H54 (cell line): Measurements from ENCODE around the gene PLA2G4E.

ENCODE experiments used
- DNase-seq: peaks from one replicate; pipeline ENCODE4 v3.0.0; 2011; ENCODE audit warnings: low spot score, mixed read lengths; ENCODE audit not compliant: insufficient read length
- FAIRE-seq: peaks from 3 replicates; lab custom pipeline; 2011; peaks lifted over from hg19 to GRCh38; lab: Jason Lieb, UNC
- POLR2A ChIP-seq: IDR thresholded peaks from 2 replicates; pipeline ENCODE4 v1.6.1; 2011; ENCODE audit warnings: low read depth, mild to moderate bottlenecking, low read length

Gene PLA2G4E

DNA sequence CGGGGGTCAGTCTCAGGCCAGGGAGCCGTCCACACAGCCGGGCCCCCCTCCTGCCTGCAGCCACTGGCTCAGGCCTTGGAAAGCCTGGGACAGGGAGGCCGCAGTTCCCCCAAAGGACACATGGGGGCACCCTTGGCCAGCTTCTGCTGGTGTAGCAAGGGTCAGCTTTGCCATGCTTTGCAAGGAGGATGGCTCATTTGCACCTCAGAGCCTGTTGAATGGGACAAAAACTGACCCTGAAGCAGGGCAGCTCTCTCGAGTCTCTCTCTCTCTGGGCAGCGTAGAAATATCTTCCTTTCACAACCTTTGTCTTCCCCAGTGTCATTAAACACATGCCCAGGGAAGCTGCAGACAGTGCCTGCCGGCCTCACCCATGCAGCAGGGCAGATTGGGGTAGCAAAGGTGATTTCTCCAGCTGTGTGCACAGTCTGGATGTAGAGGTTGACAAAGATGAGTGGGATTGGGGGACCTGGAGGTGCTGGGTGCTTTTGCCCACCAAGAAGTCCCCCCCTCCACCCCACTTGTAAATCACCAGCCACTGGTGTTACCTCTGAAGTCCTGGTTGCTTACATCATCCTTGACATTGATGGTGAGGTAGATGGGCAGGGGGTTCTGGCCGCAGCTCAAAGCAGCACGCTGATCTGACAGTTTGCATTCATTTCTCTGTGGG, 31.1 kb downstream of the PLA2G4E start:
- no peak for FAIRE-seq

DNA sequence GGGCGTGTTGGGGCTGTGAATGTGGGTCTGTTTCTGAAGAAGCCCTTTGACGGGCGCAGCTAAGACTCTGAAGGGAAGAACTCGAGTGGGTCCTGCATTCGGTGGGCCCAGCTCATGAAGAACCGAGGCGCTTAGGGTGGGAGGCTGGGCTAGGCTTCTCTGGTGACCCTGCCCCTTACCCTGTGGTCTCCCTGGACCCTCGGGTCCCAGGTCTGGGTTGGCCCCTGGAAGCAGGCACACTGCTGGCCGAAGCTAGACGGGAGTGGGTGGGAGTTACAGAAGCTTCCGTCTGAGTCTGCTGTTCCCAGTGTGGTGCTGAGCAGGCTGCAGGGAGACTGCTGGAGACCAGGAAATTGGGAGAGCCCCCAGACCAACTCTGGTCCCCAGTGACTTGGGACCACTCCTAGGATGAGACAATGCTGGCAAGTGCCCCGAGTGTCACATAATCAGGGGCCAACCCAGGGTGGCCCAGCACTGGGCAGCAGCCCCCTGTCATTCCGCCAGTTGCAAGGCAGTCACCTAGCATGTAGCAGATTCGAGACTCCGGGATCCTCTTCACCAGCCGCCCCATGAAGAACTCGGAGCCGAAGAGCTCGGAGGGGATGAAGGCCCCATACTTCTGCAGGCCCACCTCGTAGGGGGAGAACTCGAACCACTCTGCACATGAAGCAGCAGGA, 31.8 kb downstream of the PLA2G4E start:
- TF ChIP-seq POLR2A: no peak
- FAIRE-seq (no peak), DNase-seq (no peak)

More for the DNA sequence above, 31.1 kb downstream of the PLA2G4E start:
- TF ChIP-seq POLR2A: no peak
- peak; percentile 82 for DNase-seq

DNA sequence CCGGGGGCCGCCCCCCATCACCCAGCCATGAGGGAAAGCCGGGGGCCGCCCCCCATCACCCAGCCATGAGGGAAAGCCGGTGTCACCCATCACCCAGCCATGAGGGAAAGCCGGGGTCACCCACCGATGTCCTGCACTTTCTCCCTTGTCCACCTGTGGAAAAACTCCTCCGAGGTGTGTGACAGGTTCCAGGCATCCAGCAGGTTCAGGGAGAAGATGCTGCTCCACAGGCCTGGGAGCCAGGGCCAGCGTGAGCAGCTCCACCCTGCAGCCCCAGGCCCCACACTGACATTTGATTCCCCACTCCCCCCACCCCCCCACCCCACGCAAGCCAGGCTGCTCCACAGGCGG, 32.9 kb downstream of the PLA2G4E start:
- no peak for FAIRE-seq
- DNase-seq: no peak

DNA sequence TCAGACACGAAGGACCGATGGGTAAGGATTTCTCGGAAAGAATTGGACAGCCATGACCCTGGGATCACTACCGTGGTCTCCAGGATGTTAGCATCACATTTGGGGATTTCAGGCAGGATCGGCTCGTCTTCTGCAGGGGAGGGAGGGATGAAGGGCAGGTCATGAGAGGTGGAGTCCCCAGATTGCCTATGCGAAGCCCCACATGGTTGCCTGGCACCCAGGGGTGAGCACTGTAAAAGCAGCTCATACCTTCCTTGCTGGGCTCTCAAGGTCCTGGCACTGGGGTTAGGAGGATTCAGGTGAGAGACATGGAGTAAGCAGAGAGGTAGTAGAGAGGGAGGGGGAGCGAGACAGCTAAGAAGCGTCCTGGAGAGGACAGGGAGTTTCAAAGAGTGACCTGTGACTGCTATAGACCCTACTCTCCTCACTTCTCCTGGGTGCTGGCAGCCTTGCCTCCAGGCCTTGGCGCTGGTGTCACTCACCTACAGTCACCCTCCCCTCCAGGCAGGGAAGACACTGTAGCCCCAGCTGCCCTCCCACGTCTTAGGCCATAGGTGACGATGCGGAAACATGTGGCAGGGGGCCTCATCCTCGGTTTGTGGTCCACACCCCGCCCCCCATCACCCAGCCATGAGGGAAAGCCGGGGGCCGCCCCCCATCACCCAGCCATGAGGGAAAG, 33.5 kb downstream of the PLA2G4E start:
- no peak for DNase-seq
- FAIRE-seq: no peak
- TF ChIP-seq POLR2A: no peak

More for the DNA sequence above, 32.9 kb downstream of the PLA2G4E start:
- no peak for TF ChIP-seq POLR2A

DNA sequence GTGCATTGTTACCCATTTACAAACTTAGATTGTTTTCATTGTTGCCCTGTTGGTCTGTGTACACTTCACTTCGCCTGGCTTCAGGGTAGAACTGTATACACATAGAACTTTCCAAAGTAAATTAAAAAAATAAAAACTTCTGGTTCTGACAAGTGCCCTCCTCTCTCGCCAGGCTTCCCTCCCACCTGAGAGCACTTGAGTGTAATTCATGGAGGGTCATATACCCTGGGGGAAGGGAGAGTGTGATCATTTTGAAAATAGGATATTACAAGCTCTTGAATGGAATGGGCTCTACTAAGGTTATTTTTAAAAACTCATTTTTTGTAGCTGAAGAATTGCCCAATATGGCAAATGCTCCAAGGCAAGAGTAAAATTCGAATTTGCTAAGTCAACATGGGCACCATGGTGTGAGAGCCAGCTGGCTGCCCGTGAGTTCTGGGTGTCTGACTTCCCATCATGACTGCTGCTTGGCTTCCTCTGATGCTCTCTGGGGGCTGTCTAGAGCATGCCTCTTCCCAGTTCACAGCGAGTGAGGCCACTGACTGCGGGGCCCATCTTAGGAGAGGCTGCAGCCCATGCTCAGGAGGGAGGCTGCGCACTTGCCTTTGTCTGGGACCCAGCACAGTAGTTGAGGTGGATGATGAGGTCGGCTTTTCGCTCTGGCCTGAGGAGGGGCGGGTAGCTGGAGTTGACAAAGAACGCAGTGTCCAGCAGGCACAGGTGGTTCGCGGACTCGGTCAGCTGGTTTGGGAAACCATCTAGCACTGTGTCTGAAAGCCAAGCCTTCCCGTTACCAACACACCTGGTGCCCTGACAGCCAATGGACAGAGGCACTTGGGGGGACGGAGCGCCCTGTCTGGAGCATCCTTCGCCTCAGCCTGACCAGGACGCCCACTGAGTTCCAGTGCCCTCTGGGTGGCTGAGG, 35.3 kb downstream of the PLA2G4E start:
- no peak for TF ChIP-seq POLR2A
- DNase-seq (no peak), FAIRE-seq (no peak)

DNA sequence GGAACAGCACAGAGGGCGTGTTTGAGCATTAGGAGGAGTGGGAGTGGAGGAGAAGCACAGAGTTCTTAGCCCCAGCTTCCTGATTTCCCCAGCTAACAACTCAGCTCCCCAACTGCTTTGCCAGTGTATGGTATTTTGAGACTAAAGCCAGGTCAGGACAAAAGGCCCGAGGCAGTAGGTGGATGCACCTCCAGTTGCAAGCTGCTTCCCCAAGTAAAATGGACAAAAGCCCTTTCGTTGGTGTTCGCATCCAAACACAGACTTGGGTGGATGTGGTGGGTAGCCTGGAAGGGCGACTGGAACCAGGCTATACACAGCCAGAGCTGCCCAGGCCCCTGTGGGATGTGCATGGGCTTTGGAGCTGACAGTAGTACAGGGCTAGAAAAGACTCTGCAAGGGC, 36.2 kb downstream of the PLA2G4E start:
- DNase-seq (no peak), FAIRE-seq (no peak)
- no peak for TF ChIP-seq POLR2A

DNA sequence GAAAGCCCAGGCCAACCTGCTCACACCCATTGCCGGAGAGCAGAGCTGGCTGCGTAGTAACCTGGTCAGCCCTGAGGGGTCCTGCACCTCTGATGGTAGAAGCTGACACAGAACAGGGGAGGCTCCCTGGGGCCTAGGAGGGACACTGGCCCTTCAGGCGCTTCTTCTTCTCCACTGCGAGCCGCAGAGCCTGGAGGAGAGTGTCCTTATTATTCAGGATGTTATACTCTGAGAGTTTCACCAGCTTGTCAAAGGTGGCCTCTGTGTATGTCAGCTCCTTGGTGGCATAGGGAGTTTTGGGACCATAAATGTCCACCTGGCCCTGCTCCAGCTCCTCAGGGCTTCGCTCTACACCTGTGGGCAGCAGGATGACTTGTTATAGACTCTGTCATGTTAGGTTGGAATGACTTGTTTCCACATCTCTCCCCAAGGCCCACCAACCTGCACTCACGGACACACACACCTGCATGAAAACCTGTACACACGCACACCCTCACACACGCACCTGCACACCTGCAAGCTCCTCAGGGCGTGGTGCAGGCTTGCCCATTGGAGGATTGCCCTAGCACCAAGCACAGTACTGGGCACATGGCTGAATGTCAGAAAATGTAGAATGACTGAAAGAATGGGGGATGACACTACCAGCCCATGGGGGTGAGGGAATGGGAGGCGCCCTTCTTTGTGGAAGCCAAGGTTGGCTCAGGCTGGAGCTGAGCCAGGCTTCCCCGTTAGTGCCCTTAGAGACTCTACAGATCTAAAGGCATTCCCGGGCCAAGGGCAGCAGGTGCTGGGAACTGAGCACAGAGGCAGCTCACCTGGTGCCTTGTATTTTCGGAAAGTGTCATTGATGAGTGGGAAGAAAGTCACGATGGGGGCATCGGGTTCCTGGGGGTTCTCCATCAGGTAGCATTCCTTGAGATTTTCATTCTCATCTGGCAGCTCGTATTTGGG, 36.9 kb downstream of the PLA2G4E start:
- DNase-seq (no peak), FAIRE-seq (no peak)
- TF ChIP-seq POLR2A: no peak

DNA sequence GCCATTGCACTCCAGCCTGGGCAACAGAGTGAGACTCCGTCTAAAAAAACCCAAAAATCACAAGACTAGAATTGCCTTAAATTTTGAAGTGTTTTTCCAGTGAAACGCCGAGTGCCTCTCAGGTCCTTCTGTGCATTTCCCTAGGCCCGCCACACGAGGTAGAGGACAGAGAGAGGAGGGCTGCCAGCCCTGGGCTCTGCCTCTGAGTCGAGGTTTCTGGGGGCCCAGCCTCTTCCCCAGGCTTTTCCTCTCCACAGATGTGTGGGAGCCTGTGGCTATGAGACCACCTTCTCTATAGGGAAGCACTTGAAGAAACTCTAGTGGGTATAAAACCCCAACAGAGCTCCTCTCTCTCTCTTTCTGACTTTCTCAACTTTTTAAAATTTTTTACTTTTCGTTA, 37.6 kb downstream of the PLA2G4E start:
- no peak for TF ChIP-seq POLR2A
- no peak for FAIRE-seq

DNA sequence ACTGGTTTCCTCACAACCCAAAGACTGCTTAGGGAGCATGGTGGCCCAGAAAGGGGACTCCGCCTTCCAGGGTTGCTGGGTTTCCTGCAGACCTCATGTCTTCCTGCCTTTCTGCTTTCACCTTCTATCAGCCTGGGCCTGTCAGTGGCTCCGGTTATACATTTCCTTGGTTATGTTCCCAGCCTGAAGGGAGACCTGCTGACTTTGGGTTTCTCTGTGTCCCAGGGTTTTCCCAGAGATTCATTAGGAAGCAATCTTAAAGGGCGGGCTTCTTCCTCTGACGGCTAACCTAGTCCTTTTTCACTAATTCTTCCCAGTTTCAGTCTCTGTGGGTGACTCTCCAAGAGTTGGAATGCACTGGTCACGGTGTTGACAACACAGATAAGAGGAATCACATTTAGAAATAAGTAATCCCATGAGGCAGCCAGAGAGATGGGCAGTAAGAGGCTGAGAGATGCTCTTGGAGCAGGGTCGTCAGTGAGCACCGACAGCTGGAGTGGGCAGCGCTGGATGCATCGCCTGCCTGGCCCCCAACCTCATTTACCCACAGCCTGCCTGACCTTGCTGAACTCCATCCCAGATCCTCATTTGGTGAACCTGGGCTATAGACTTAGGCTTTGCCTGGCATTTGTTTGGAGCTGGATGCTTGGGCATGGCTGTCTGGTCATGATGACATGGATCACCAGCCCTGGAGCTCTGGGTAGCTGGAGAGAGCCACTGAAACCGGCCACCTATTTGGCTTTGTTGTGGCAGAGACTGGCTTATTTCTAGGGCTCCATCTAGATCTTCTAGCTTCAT, 38.5 kb downstream of the PLA2G4E start:
- no peak for TF ChIP-seq POLR2A
- no peak for FAIRE-seq
- no peak for DNase-seq

More for the DNA sequence above, 37.6 kb downstream of the PLA2G4E start:
- DNase-seq: no peak

DNA sequence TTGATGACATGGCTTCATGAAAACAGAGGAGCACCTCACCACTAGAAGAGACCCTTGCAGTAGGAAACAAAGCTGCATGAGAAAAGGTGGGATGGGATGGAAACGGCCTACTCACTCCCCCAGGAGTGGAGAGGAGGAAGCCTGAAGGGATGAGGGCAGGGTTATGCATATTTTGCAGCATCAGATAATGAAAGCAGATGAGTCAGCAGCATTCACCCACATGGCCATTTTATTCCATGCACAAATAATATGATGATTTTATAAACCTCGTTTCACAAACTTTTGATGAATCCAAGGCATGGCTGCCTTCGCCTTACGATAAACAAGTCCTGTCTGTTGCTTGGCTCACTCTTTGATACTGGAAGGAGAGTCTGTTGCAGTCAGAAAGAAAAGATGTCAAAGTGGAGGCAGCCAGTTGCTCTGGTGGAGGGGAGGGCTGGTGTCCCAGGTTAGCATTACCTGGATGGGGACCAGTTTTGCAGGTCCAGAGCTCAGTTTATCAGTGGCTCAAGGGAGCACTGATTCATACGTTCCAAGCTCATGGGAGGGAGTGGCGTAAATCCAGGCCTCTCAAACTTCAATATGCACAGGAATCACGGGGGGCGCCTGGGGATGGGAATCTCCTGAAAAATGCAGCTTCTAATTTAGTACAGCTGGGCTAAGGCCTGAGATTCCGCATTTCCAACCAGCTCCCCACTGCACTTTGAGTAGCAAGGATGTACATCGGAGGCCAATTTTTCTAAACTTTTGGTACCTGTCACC, 39.3 kb downstream of the PLA2G4E start:
- TF ChIP-seq POLR2A: no peak
- FAIRE-seq (no peak), DNase-seq (no peak)

DNA sequence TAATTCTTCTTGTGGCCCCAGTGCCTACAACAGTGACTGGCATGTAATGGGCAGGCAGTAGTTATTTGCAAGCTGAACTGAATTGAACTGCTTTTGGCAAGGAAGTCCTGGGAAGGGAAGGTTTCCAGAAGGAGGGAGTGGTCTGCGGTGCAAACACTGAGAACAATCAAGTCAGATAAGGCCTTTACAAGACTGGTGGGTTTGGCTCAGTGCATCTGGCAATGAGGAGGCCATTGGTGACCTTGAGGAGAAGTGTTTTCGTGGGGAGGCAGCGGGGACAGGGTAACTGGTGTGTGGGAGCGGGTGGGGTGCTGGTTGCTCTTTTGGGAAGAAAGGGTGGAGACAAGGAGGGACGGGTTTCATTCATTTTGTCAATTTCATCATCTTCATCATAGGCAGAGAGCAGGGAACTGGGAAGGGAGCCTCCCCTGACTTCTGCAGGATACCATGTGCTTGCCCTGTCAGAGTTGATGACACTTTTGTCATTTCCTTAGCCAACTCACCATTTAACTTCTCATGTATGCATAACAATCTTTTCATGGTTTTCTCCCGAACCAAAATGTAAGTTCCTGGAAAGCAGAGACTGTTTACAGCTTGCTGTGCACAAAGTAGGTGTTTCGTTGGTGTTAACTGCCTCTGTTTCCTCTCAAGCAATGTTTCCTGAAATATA, 40.1 kb downstream of the PLA2G4E start:
- TF ChIP-seq POLR2A: no peak
- DNase-seq: no peak
- FAIRE-seq: no peak
